NCI-H510A treated with DMSO at 0.1 percent for 48 hours (cell line): ENCODE results near the gene PIAS4.
"Not testable (repeated sequence)": the region's sequence is repeated elsewhere in the genome, so short reads cannot be mapped to it uniquely, and the experiment has no call there.

ENCODE experiments used
- DNase-seq: peaks from one replicate; lab custom pipeline; 2025; lab: John Stamatoyannopoulos, UW

PIAS4 gene

GRCh38 chr19:3998667-3999412, 8.7 kb upstream of the PIAS4 start:
- not testable (repeated sequence) for DNase-seq

DNA sequence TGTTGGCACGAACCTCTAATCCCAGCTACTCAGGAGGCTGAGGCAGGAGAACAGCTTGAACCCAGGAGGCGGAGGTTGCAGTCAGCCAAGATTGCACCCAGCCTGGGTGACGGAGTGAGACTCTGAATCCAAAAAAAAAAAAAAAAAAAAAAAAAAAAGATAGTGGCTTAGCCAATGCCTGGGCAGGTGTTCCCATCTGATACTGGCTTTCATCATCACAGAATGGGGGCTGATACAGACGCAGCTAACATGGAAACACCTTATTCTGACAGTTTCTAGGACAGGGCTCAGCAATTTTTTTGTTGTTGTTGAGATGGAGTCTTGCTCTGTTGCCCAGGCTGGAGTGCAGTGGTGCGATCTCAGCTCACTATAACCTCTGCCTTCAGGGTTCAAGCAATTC, 6.7 kb upstream of the PIAS4 start:
- not testable (repeated sequence) for DNase-seq

GRCh38 chr19:4005436-4005835, 2.1 kb upstream of the PIAS4 start:
- not testable (repeated sequence) for DNase-seq

- peak; percentile 11 for DNase-seq
These were observed 452 bp downstream of the PIAS4 start for GRCh38 chr19:4007836-4008539.

DNA sequence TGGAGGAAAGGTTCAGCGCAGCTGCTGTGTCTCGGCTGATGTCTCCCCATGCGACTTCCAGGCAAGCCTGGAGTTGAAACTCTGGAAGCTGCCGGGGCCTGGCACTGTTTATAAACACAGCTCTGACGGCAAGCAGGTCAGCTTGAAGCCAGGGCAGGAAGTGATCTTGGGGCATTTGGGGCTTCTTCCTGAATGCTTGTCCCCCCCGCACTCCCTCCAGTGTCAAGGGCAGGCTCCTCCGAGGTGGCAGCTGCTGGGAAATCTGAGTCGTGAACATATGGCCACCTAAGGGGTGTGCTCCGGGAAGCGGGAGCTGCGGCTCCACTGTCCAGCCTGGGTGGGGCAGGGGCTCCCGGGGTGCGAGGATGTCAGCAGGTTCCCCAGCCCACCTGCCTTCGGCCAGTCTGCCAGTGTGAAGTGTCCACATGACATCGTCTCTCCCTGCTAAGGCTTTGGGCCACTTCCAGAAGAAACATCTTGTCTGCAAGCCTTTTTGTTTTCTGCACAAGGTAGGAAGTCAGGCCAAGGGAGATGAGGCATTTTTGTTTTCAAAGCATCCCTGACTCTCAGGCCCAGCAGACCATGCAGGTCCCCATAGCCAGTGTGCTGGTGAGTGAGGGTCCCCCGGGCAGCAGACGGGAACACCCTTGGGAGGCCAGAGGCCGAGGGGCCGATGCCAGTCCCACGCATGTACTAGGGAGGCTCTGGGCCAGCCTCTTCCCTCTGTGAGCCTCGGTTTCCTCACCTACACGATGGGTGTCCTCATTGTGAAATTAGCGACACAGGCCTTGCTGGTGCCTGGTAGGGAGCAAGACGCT, 2.7 kb downstream of the PIAS4 start:
- no peak for DNase-seq

- DNase-seq, result no peak
These were observed 3.2 kb downstream of the PIAS4 start for GRCh38 chr19:4010808-4011110.

DNA sequence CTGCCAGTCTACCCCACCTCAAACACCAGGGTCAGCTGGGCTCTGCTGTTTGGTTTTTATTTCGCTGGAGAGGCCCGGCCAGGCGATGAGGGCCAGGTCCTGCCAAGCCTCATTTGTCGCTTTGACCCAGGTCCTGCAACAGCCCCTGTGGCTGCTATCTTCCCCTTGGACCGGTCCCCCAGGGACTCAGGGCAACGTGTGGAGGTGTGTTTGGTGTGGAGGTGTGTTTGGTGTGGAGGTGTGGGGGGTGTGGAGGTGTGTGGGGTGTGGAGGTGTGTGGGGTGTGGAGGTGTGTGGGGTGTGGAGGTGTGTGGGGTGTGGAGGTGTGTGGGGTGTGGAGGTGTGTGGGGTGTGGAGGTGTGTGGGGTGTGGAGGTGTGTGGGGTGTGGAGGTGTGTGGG, 3.9 kb downstream of the PIAS4 start:
- not testable (repeated sequence) for DNase-seq

- DNase-seq, result peak; percentile 90
These were observed 4.8 kb downstream of the PIAS4 start for GRCh38 chr19:4012092-4012974.

DNA sequence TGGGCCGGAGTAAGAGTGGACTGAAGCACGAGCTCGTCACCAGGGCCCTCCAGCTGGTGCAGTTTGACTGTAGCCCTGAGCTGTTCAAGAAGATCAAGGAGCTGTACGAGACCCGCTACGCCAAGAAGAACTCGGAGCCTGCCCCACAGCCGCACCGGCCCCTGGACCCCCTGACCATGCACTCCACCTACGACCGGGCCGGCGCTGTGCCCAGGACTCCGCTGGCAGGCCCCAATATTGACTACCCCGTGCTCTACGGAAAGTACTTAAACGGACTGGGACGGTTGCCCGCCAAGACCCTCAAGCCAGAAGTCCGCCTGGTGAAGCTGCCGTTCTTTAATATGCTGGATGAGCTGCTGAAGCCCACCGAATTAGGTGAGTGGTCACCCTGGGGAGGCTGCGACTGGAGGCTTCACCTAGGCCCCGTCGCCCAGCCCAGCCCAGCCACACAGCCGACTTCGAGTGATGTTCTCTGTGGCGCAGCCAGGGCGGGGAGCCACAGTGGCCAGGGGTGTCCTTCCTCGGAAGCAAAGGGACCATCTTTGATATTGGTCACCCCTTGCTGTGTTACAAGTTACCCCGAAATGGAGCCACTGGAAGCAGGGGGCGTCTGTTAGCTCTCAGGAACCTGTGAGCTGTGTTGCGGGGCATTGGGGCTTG, 5.6 kb downstream of the PIAS4 start:
- DNase-seq, result no peak

DNA sequence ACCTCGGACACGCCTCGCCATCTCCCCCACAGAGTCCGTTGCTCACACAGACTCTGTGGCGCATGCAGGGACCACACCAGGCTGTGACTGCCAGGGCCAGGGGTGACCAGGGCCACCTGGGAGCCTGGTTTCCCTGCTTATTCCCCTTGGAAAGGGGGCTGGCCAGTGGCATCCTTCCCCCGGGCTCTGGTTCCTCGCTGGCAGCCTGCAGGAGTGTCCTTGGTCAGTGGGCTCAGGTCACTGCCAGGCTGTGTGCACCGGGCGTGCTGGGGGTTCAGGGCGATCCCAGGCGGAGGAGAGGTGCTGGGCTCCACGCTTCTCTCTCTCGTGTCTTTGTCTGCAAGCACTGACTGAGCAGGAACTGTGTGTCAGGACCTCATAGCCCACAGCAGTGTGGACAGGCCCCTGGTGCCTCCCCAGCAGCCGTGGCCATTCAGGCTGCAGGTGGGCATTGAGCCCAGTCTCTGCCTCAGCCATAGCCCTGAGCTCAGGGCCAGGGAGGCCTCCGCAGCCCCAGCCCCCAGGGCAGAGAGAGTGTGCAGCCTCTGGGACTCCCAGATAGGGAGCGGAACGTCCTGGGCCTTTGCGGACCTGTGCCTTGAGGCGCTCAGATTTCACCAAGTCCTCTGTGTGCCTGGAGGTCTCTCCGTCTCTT, 6.5 kb downstream of the PIAS4 start:
- DNase-seq, result no peak

DNA sequence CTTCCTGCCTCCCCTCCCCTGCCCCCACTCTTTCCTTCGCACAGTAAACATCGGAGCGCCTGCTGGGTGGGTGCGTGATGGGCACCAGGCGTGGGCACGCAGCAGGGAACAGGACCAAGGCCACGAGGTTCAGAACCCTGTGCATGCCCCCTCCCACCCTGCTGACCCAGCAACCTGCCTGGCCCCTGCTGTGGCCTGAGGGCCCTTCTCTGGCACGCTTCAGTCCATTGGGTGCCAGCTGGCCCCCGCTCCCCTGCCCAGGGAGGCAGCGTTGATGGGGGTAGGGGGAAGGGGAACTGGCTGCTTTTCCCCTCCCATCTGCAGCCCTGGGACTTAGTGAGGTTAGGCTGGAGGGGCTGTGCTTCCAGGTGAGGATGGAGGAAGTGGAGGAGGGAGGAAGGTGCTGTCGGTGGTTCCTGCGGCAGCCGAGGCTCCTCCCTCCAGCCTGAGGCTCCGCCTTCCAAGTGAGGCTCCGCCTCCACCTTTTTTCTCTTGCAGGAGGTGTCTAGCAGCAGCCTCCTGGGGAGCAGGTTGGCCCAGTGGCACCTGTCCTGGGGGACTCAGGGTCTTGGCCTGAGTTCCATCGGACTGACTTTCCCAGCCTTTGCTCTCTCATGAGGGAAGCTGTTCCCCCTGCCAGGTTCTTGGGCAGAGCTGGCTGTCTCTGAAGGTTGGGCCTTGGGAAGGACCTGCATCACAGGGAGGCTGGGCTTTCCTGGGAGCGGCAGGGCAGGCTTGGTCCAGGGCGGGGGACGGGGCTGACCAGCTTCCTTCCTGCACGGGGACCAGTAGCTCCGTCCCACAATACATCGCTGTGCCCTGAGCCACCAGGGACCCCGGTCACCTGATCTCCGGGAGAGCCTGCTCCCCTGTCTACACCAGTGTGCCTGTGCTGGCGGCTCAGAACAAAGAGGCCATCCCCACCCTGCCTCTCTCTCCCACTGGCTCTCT, 7.3 kb downstream of the PIAS4 start:
- no peak for DNase-seq

DNA sequence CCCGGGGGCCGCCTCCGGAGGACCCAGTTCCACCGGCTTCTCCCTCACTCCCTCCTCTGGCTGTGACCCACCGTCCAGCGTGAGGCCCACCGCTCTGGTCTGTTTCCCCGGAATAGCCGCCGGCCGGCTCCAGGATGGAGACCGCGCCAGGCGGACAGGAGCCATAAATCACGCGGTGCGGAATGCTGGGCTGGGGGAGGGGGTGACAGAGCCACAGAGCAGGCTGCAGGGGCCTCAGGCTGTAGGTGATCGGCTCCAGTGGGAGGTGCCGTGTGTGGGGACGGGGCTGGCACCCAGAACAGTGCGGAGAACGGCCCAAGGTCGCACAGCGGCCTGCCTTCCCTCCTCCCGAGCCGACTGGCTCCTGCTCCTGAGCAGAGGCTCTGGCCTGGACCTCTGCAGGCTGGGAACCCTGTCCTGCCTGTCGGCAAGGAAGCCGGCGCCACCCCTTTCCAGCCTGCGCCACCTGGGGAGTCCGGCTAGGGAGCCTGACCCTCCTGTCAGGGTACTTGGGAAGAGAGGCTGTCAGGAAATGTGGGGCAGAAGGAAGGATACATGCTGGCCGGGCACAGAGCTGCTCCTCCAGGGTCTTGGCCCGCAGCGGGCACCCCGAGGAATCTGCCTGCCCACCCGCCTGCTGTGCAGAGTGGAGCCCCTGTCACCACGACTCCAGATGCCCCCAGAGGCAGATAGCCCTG, 8.3 kb downstream of the PIAS4 start:
- no peak for DNase-seq

DNA sequence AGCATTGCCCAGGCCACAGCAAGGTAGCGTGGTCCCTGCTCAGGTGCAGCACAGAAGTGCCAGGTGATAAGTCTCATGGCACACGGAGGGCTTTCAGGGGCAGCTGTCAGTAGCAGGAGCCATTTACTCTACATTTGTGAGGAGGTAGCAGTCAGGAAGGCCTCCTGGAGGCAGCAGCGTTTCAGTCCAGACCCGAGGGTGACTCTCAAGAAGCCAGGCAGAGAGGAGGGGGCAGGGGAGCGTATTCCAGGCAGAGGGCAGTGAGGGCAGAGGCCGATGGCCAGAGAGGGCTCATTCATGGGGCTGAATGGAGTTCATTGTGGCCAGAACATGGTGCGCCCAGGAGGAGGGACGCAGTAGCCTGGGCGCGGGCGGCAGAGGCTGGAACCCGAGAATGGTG, 8.9 kb downstream of the PIAS4 start:
- DNase-seq, result no peak

GRCh38 chr19:4016903-4017638, 9.5 kb downstream of the PIAS4 start:
- no peak for DNase-seq

DNA sequence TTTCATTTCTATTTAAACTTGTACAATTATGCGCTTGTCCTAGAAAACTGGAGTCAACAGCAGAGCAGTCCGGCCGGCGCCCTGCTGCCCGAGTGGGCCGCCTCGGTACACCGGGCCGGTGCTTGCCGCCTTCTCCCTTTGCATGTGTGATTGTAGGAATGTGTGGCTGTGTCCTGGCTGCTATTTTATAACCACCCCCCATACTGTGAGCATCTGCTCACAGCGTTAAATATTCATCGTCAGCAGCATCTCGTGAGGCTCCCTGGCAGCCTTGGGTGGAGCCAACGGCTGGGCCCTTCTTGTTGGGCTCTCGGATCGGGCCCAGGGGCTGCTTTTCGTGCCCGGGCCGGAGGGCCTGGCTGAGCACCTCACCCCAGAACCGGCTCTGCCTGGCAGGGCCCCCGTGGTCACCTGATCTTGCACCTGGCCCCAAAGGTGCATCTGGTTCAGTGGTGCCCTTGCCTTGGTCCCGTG, 10.6 kb downstream of the PIAS4 start:
- no peak for DNase-seq

- no peak for DNase-seq
These were observed 11.4 kb downstream of the PIAS4 start for GRCh38 chr19:4018775-4019504.

DNA sequence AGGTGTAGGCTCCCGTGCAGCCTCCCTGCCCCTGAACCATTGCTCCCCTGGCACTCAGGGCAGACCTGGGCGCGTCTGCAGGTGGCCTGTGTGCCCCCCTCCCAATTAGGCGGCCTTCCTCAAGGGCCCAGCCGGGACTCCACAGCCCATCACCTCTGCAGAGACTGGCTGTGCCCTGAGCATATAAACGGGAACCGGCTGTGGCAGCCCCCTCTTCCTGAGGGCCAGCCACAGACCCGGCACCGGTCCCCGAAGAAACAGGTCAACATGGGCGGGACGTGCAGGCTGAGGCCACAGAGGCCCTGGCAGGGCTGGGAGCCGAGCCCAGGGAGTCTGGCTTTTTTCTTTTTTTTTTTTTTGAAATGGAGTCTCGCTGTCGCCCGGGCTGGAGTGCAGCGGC, 12.0 kb downstream of the PIAS4 start:
- no peak for DNase-seq
